SU-DHL-6 (cell line): Measurements from ENCODE around the gene CTBS.

Experiments
- CTCF ChIP-seq: fragments of 200-600 bp; sonication (generic); IDR thresholded peaks from one replicate; pipeline ENCODE4 v1.5.1; 2017; ENCODE audit warnings: antibody characterized with exemption, mild to moderate bottlenecking, low read length, moderate library complexity; ENCODE audit not compliant: insufficient read depth, poor library complexity, severe bottlenecking
- EZH2phosphoT487 ChIP-seq: fragments of 200-600 bp; sonication (generic), shearing (Covaris generic); conservative IDR thresholded peaks from 2 replicates; pipeline ENCODE4 v1.6.1; 2018; ENCODE audit warnings: mild to moderate bottlenecking, antibody characterized with exemption, low read length, moderate library complexity, mixed read lengths

GRCh38 chr1:84506729-84507453 is 67.3 kb downstream of the CTBS start:
- no peak for TF ChIP-seq CTCF
- TF ChIP-seq EZH2phosphoT487, result no peak
